ENCODE results near the gene ARL5B. TPM values are rescaled to one million over a fixed set of nuclear protein-coding genes. Genes with fewer than 3 reads are reported as not detected.

ARL5B gene
- polyA plus RNA-seq, 2 of the 4 experiments (the other 2 are of a cell fraction), result 8.8 to 24.5 TPM

DNA sequence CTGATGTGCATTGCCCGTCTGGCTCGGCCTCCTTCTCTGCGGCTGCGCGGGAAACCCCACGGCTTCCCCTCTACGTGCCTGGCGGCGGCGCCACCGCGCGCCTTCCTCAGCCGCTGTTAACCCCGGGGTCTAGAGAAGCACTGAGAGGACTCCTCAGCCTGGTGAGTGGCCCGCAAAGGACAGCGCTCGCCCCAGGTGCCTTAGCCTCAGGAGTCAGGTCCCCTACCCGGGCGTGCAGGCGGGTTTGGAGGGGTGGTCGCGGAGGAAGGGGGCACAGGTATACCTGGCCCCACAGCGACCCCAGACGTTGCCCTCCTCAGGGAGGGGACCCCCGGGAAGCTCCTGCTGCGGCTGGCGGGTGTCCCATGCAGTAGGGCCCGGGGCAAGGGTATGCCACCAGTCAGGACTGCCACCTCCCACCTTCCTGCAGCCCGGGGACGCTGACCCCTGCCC lies 51.0 kb downstream of the ARL5B start:
- ChIA-PET CTCF (no interaction called here), POLR2A (no interaction called here)
- 72% methylated on average over 28 of the region's 31 CpGs for WGBS (ENCODE audit: missing lambda C conversion rate)
- TF ChIP-seq ZFP36 (IDR thresholded peaks at IDR 0.05; ENCODE audit: borderline replicate concordance, partially characterized antibody) (no peak), NPAS2 (CRISPR knock-in tag; IDR thresholded peaks at IDR 0.05; ENCODE audit: borderline replicate concordance) (no peak), SREBF2 (IDR thresholded peaks at IDR 0.05) (no peak), RARB (CRISPR knock-in tag; IDR thresholded peaks at IDR 0.05) (no peak), NFE2L2 (conservative IDR thresholded peaks at IDR 0.05; ENCODE audit: low read length) (no peak), POLR2A (IDR thresholded peaks at IDR 0.05; ENCODE audit: low read length) (no peak), MAZ (IDR thresholded peaks at IDR 0.05; ENCODE audit: borderline replicate concordance, low read depth, low read length) (no peak), BHLHE40 (IDR thresholded peaks at IDR 0.05; ENCODE audit: low read depth, low read length) (no peak), TFCP2L1 (CRISPR knock-in tag; IDR thresholded peaks at IDR 0.05) (no peak), EP300 (IDR thresholded peaks at IDR 0.05) (no peak)
- TF ChIP-seq, protein P1, sequence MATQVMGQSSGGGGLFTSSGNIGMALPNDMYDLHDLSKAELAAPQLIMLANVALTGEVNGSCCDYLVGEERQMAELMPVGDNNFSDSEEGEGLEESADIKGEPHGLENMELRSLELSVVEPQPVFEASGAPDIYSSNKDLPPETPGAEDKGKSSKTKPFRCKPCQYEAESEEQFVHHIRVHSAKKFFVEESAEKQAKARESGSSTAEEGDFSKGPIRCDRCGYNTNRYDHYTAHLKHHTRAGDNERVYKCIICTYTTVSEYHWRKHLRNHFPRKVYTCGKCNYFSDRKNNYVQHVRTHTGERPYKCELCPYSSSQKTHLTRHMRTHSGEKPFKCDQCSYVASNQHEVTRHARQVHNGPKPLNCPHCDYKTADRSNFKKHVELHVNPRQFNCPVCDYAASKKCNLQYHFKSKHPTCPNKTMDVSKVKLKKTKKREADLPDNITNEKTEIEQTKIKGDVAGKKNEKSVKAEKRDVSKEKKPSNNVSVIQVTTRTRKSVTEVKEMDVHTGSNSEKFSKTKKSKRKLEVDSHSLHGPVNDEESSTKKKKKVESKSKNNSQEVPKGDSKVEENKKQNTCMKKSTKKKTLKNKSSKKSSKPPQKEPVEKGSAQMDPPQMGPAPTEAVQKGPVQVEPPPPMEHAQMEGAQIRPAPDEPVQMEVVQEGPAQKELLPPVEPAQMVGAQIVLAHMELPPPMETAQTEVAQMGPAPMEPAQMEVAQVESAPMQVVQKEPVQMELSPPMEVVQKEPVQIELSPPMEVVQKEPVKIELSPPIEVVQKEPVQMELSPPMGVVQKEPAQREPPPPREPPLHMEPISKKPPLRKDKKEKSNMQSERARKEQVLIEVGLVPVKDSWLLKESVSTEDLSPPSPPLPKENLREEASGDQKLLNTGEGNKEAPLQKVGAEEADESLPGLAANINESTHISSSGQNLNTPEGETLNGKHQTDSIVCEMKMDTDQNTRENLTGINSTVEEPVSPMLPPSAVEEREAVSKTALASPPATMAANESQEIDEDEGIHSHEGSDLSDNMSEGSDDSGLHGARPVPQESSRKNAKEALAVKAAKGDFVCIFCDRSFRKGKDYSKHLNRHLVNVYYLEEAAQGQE (IDR thresholded peaks at IDR 0.05), result no peak
- TF ChIP-seq, protein P2, sequence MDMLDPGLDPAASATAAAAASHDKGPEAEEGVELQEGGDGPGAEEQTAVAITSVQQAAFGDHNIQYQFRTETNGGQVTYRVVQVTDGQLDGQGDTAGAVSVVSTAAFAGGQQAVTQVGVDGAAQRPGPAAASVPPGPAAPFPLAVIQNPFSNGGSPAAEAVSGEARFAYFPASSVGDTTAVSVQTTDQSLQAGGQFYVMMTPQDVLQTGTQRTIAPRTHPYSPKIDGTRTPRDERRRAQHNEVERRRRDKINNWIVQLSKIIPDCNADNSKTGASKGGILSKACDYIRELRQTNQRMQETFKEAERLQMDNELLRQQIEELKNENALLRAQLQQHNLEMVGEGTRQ (IDR thresholded peaks at IDR 0.05), result no peak
- TF ChIP-seq, protein P3, sequence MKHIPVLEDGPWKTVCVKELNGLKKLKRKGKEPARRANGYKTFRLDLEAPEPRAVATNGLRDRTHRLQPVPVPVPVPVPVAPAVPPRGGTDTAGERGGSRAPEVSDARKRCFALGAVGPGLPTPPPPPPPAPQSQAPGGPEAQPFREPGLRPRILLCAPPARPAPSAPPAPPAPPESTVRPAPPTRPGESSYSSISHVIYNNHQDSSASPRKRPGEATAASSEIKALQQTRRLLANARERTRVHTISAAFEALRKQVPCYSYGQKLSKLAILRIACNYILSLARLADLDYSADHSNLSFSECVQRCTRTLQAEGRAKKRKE (CRISPR knock-in tag; IDR thresholded peaks at IDR 0.05; ENCODE audit: low read depth), result no peak
- TF ChIP-seq, protein P4, sequence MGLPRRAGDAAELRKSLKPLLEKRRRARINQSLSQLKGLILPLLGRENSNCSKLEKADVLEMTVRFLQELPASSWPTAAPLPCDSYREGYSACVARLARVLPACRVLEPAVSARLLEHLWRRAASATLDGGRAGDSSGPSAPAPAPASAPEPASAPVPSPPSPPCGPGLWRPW (IDR thresholded peaks at IDR 0.05), result no peak
- no peak overlapping the region for H3K4me2 ChIP-seq
- DNase-seq (ENCODE audit: low read depth in 1 of 2, low spot score in 1 of 2), result no peak
- no peak overlapping the region for H3K27ac ChIP-seq
- H3K9me3 ChIP-seq, result no peaks in the 10 kb centered on the region
- FAIRE-seq, result no peak
- H3K4me1 ChIP-seq, result peaks cover 5% of the 10 kb centered on the region; the same call in 2 of the 3 replicates
- ATAC-seq, result no peak
- H3K4me3 ChIP-seq, result no peak overlapping the region

DNA sequence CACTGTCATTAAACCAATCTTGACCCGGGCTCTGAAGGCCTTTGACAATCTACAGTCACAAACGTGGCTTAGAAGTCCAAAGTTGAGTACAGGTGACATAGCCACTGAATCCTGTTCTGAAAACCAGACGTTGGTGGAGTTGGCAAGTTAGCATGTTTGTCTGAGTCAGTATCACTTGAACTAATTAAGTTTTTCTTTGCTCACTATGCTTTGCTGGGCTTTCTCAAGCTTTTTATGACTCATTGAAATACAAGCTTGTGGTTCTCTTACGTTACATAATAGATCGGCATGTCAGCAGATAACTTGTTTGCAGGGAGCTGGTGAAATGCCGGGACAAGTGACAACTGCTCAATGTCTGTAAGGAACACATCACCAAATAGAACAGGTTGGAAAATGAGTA lies 53.8 kb downstream of the ARL5B start:
- ATAC-seq (peak; percentile 71 to 74), FAIRE-seq (no peak), DNase-seq (ENCODE audit: low read depth in 1 of 2, low spot score in 1 of 2) (peak; percentile 33 to 58)
- ChIA-PET POLR2A (no interaction called here), CTCF (no interaction called here)
- TF ChIP-seq RAD21 (conservative IDR thresholded peaks at IDR 0.05 in 1 of 2, IDR thresholded peaks at IDR 0.05 in 1 of 2) (no peak), FOSL2 (IDR thresholded peaks at IDR 0.05) (peak; percentile 62), FOSL2 (CRISPR knock-in tag; IDR thresholded peaks at IDR 0.05) (peak; percentile 78), MYC (IDR thresholded peaks at IDR 0.05; ENCODE audit: borderline replicate concordance, low read length) (no peak), KDM1A (IDR thresholded peaks at IDR 0.05; ENCODE audit: low read depth) (no peak), MAFK (IDR thresholded peaks at IDR 0.05; ENCODE audit: partially characterized antibody) (peak; percentile 49), CEBPB (IDR thresholded peaks at IDR 0.05) (peak in 1 of 2 experiments; percentile 62; a peak in 1 of 4 replicates), JUNB (IDR thresholded peaks at IDR 0.05) (peak; percentile 73)
- Histone ChIP-seq H3K4me3 (no peak overlapping the region), H3K4me1 (peaks cover 5% of the 10 kb centered on the region; the same call in 2 of the 3 replicates), H3K9me3 (no peaks in the 10 kb centered on the region), H3K4me2 (peak overlapping the region; percentile 35; the same call in 1 of the 3 replicates), H3K27ac (peak overlapping the region in 1 of 2 experiments; percentile 40; a peak in 2 of 6 replicates)
- WGBS (ENCODE audit: missing lambda C conversion rate), result 14% methylated on average over 6 of the region's 6 CpGs

All from A549 (cell line).